OCI-M1 (cell line): ENCODE data around the gene ELOVL4.

ENCODE experiments used
- DNase-seq: peaks from one replicate; lab custom pipeline; 2025; lab: John Stamatoyannopoulos, UW

ELOVL4 gene

GRCh38 chr6:79913369-79913768 lies 34.0 kb downstream of the ELOVL4 start:
- no peak for DNase-seq

DNA sequence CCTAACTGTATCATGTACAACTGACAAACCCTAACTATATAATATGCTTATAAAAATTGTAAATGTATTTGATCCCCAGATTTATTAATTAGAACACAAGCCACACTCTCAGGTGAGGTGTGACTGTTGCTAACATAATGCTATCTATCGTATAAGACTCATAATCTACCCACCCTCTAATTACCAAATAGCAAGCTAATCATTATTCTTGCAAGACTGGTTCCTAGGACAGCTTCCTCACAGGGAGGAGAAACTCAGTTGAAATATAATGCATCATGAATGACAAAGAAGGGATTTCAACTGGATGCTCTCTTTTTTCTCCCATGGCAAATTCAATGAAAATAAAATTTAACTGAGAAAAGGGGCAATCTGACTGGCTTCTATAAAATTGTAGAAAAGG lies 35.4 kb downstream of the ELOVL4 start:
- DNase-seq, result no peak

DNA sequence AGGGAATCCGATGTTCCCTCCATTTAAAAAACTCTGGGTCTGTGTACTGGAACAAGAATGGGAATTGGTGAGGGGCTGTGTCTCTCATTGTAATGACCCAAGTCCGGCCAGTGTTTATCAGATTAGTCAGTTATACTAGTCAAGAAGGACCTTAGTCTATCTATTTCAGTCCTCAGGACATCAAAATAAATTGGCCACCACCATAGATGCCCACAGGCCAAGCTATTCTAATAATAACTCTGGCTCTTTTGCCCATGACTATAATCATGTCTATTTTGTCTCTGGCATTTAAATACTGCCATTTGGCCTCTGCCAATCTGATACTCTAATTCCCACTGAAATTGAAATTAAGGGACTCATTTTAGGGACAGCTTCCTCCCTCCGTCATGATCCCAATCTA lies 37.8 kb downstream of the ELOVL4 start:
- DNase-seq, result no peak

DNA sequence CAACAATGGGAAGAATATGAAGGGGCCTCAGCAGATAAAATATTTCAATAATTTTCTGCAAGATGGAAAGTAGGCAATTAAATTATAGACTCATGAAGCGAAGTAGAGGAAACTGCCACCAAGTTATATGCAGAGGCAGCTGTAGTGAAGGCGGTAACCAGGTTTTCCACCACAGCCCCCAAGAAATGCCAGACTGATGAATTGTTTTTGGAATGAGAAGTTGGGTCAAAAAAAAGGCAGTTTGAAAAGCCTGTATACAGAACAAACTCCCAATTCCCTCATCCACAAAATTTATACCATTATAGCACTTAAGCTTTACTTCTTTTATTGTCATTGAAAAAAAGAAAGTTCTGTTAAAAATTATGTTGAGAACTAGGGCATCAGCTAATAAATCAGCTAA lies 45.3 kb downstream of the ELOVL4 start:
- no peak for DNase-seq

- DNase-seq, result no peak
These were observed 49.3 kb downstream of the ELOVL4 start for GRCh38 chr6:79898076-79898475.

DNA sequence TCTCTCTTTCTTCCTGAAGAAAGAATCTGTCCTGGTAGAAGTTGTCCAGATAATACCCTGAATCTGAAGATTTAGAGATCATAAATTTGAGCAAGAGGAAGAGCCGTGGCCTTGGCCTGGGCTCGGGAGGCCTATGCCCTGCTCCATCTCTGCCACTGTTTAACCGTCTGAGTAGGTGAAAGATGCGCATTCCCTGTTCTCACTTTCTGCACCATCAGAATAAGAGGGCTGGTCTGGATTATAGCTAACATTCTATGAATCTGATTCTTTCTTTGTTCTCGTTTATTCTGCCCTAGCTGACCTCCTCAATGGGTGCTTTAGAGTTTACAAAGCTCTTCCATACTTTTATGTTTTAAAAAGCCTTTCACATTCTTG lies 51.3 kb downstream of the ELOVL4 start:
- DNase-seq, result no peak

- peak; percentile 13 for DNase-seq
These were observed 51.8 kb downstream of the ELOVL4 start for GRCh38 chr6:79895382-79896074.

DNA sequence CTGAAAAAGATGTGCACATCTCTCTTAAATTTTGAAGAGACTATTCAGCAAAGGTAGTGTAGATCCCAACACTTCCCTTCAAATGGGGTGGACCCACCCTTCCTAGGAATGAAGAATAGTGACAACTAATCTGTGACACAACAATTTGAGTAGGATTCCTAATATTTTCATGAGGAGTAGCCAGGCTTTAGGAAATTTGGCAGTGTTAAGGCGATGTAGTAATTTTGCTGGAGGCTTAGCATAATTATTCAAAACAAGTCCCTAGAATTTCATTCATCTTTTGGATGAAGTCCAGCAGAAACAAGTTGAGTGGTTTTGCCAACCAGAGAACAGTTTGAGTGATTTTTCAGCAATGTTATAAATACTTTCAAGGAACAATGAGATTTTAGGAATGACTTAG lies 52.4 kb downstream of the ELOVL4 start:
- DNase-seq, result no peak

- no peak for DNase-seq
These were observed 58.8 kb downstream of the ELOVL4 start for GRCh38 chr6:79888587-79888986.

GRCh38 chr6:79878142-79878748 lies 69.1 kb downstream of the ELOVL4 start:
- no peak for DNase-seq

GRCh38 chr6:79874531-79875134 lies 72.7 kb downstream of the ELOVL4 start:
- peak; percentile 16 for DNase-seq

DNA sequence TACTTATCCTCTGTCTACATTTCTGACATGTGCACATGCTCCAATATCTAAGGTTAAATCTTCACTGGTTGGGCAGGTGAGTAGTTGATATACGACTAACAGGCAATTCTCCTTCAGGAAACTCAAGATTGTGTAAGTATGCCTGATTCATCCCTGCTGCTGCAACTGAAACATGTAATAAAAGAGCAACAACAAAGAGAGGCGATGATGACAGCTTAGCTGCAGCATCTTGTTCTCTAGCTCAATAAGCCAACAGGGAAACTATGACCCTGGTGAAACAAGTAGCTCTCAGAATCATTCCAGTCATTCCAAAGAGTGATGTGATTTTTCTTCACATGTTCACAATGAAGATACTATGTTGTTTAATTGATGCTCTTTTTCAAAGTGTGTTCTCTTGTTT lies 74.4 kb downstream of the ELOVL4 start:
- DNase-seq, result no peak

DNA sequence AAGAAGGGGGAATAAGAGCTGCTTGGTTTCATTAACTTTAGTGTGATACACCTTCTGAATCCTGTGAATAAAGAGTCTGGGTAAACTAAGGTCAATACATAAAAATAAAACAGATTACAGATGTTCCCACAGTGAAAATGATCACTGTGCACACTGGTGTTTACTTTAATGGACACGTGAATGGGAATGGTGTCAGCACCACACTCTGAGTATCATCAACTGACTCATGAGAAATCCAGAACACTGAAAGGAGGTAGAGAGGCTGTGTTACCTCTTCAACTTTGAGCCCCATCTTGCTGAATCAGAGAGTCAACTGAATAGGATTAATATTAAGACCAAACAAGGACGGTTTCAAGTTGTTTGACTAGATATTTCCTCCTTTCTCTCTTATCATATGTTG lies 75.0 kb downstream of the ELOVL4 start:
- no peak for DNase-seq

- peak; percentile 94 for DNase-seq
These were observed 77.7 kb downstream of the ELOVL4 start for GRCh38 chr6:79869600-79870084.

DNA sequence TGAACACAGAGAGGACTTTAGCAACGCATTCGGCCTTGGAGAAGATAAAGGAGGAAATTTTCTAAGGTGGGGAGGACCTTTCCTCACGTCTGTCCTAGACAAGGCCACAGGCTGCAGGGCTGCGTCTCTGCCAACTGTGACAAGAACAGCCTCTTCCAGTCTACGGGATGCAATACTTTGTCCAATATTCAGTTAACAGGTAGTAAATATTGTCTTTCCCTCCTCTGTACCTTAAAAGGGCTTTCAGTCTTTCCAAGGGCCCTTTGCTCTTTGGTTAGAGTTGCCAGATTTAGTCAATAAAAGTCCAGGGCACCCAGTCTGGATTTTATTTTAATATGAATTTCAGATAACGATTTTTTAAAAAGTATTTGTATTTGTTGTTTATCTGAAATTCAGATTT lies 78.2 kb downstream of the ELOVL4 start:
- no peak for DNase-seq

DNA sequence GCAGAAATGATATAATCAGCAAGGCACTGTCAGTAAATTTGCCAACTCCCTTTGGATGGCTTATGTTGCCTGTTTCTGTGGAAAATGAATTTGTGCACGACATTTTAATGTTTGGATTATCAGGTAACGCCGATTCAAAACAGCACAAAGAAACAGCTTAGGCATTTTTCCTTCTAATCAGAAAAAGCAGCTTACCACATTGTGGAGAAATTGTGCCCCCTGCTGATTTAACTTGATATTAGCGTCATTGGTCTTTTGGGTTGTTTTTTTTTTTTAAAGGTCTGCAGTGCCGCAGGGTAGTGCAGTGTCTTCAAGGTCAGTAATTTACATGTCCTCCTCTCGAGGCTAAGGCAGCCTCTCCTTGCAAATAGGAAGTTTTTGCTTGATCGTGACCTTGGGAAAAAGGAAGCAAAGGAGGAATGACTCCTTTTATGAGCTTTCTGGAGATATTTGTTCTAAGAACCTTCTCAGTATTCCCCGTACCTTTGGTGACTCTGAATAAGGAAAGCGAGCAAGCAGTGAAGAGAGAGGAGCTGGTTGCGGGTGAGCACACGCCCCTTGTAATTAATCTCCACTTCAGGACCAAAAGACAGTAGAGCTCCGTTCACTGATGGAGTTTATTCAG lies 79.1 kb downstream of the ELOVL4 start:
- DNase-seq, result peak; percentile 95
